Embryonic facial prominence (tissue), 1 donor: Measurements from ENCODE around the gene UTP18.
A peak's percentile ranks its signal among the peaks of the same experiment; 100 is the strongest.
"Not testable (repeated sequence)": the region's sequence is repeated elsewhere in the genome, so short reads cannot be mapped to it uniquely, and the experiment has no call there.

Experiments used
- DNase-seq: peaks from one replicate; pipeline ENCODE4 v3.0.0-alpha.2; 2016; ENCODE audit errors: extremely low spot score

Gene UTP18

GRCh38 chr17:51258756-51259563 lies 1.4 kb upstream of the UTP18 start:
- no peak for DNase-seq

- DNase-seq: peak; percentile 94
Measured at GRCh38 chr17:51259564-51260236, 646 bp upstream of the UTP18 start, which contains the start of gene MBTD1. Gene MBTD1, minus strand, starts transcription at chr17:51260049. Its CDS starts 34,888 bp downstream, at chr17:51225161.

- DNase-seq: no peak
Measured at GRCh38 chr17:51261024-51261963, 948 bp downstream of the UTP18 start.

- DNase-seq: no peak
Measured at GRCh38 chr17:51263006-51263405, 2.7 kb downstream of the UTP18 start.

- not testable (repeated sequence) for DNase-seq
Measured at GRCh38 chr17:51264466-51264865, 4.1 kb downstream of the UTP18 start.

- no peak for DNase-seq
Measured at GRCh38 chr17:51269991-51270390, 9.6 kb downstream of the UTP18 start.

- DNase-seq: no peak
Measured at GRCh38 chr17:51270636-51271035, 10.3 kb downstream of the UTP18 start.

GRCh38 chr17:51272812-51273211 lies 12.5 kb downstream of the UTP18 start:
- no peak for DNase-seq

- DNase-seq: no peak
Measured at GRCh38 chr17:51275381-51275780, 15.0 kb downstream of the UTP18 start.

GRCh38 chr17:51279183-51279582 lies 18.8 kb downstream of the UTP18 start:
- no peak for DNase-seq

- no peak for DNase-seq
Measured at GRCh38 chr17:51287412-51287811, 27.1 kb downstream of the UTP18 start.

GRCh38 chr17:51289696-51290111 lies 29.4 kb downstream of the UTP18 start:
- no peak for DNase-seq

- DNase-seq: not testable (repeated sequence)
Measured at GRCh38 chr17:51294338-51294737, 34.0 kb downstream of the UTP18 start.

- no peak for DNase-seq
Measured at GRCh38 chr17:51298508-51299371, 38.4 kb downstream of the UTP18 start.

- no peak for DNase-seq
Measured at GRCh38 chr17:51299859-51300258, 39.5 kb downstream of the UTP18 start.

GRCh38 chr17:51305182-51305581 lies 44.8 kb downstream of the UTP18 start:
- no peak for DNase-seq

- DNase-seq: not testable (repeated sequence)
Measured at GRCh38 chr17:51312003-51312402, 51.7 kb downstream of the UTP18 start.

- no peak for DNase-seq
Measured at GRCh38 chr17:51319186-51319585, 58.8 kb downstream of the UTP18 start.

GRCh38 chr17:51322390-51323029 lies 62.2 kb downstream of the UTP18 start:
- DNase-seq: no peak

- no peak for DNase-seq
Measured at GRCh38 chr17:51325471-51325870, 65.1 kb downstream of the UTP18 start.
